Liver (tissue), 9 donors: ENCODE data around the gene CRAT. TPM values are rescaled to one million over a fixed set of nuclear protein-coding genes. Genes with fewer than 3 reads are reported as not detected.

ENCODE experiments used
- DNase-seq: peaks from one replicate; pipeline ENCODE4 v3.0.0-alpha.2; 2017; ENCODE audit warnings: low spot score
- H3K27ac ChIP-seq, 2 donors: one replicate each; pipeline ENCODE4 v1.7.0; 2013; ENCODE audit warnings: inconsistent platforms in 2 of 2, low read length in 2 of 2, control low read depth in 1 of 2, low read depth in 1 of 2, mild to moderate bottlenecking in 1 of 2
- H3K27me3 ChIP-seq, 4 donors: one replicate each; pipeline versions ENCODE4 v1.6.1 to v1.7.0; 2013; ENCODE audit warnings: low read length in 3 of 4, inconsistent platforms in 1 of 4, mild to moderate bottlenecking in 1 of 4, moderate library complexity in 1 of 4; ENCODE audit not compliant: control insufficient read depth in 4 of 4, insufficient read depth in 4 of 4
- H3K36me3 ChIP-seq, 4 donors: one replicate each; pipeline versions ENCODE4 v1.6.1 to v1.7.0; 2013; ENCODE audit warnings: low read length in 3 of 4, mild to moderate bottlenecking in 3 of 4, low read depth in 1 of 4, moderate library complexity in 1 of 4; ENCODE audit not compliant: control insufficient read depth in 4 of 4, insufficient read depth in 3 of 4
- H3K4me1 ChIP-seq, 4 donors: one replicate each; pipeline versions ENCODE4 v1.6.1 to v1.7.0; 2013; ENCODE audit warnings: low read length in 3 of 4, mild to moderate bottlenecking in 3 of 4, moderate library complexity in 1 of 4; ENCODE audit not compliant: control insufficient read depth in 4 of 4, insufficient read depth in 4 of 4
- H3K4me3 ChIP-seq, 3 donors: one replicate each; pipeline versions ENCODE4 v1.6.1 to v1.7.0; 2013; ENCODE audit warnings: low read length in 3 of 3, control low read depth in 1 of 3, low read depth in 1 of 3, mild to moderate bottlenecking in 1 of 3
- H3K9ac ChIP-seq, 2 donors: one replicate each; pipeline ENCODE4 v1.7.0; 2013; ENCODE audit warnings: low read length in 2 of 2, mild to moderate bottlenecking in 2 of 2, moderate library complexity in 2 of 2, control low read depth in 1 of 2, low read depth in 1 of 2
- H3K9me3 ChIP-seq, 4 donors: one replicate each; pipeline versions ENCODE4 v1.6.1 to v1.7.0; 2013; ENCODE audit warnings: low read length in 3 of 4; ENCODE audit not compliant: control insufficient read depth in 4 of 4
- CTCF ChIP-seq: fragments of 150-350 bp; IDR thresholded peaks from 2 replicates; pipeline ENCODE4 v1.5.1; 2017; ENCODE audit warnings: improper control_type of control experiment, low read depth, low read length; ENCODE audit not compliant: missing input control
- EGR1 ChIP-seq, 2 donors: IDR thresholded peaks; 2 replicates each; pipeline ENCODE4 v1.6.1; 2016 to 2018; ENCODE audit warnings: antibody characterized with exemption in 2 of 2, low read depth in 2 of 2
- FOXA1 ChIP-seq: IDR thresholded peaks from 2 replicates; pipeline ENCODE4 v1.6.1; 2016; ENCODE audit warnings: antibody characterized with exemption
- FOXA2 ChIP-seq: IDR thresholded peaks from 2 replicates; pipeline ENCODE4 v1.6.1; 2016; ENCODE audit warnings: antibody characterized with exemption
- GABPA ChIP-seq, 2 donors: IDR thresholded peaks in 1 of 2; conservative IDR thresholded peaks in 1 of 2; 2 replicates each; pipeline ENCODE4 v1.6.1; 2016; ENCODE audit warnings: antibody characterized with exemption in 2 of 2, mild to moderate bottlenecking in 1 of 2, moderate library complexity in 1 of 2
- HNF4A ChIP-seq, 2 donors: conservative IDR thresholded peaks; 2 replicates each; pipeline ENCODE4 v1.6.1; 2016; ENCODE audit warnings: antibody characterized with exemption in 2 of 2, mild to moderate bottlenecking in 2 of 2
- HNF4G ChIP-seq: IDR thresholded peaks from 2 replicates; pipeline ENCODE4 v1.6.1; 2016; ENCODE audit warnings: antibody characterized with exemption
- JUND ChIP-seq, 2 donors: IDR thresholded peaks; 2 replicates each; pipeline ENCODE4 v1.6.1; 2016; ENCODE audit warnings: antibody characterized with exemption in 2 of 2
- MAX ChIP-seq: IDR thresholded peaks from 2 replicates; pipeline ENCODE4 v1.6.1; 2016; ENCODE audit warnings: antibody characterized with exemption
- NR2F2 ChIP-seq: IDR thresholded peaks from 2 replicates; pipeline ENCODE4 v1.6.1; 2016; ENCODE audit warnings: antibody characterized with exemption
- RAD21 ChIP-seq, 2 donors: IDR thresholded peaks; 2 replicates each; pipeline ENCODE4 v1.6.1; 2016; ENCODE audit warnings: antibody characterized with exemption in 2 of 2, mild to moderate bottlenecking in 2 of 2
- RXRA ChIP-seq, 2 donors: IDR thresholded peaks; 2 replicates each; pipeline ENCODE4 v1.6.1; 2017 to 2018; ENCODE audit warnings: antibody characterized with exemption in 2 of 2, mild to moderate bottlenecking in 1 of 2
- SP1 ChIP-seq: IDR thresholded peaks from 2 replicates; pipeline ENCODE4 v1.6.1; 2018; ENCODE audit warnings: antibody characterized with exemption, mild to moderate bottlenecking
- TAF1 ChIP-seq: conservative IDR thresholded peaks from 2 replicates; pipeline ENCODE4 v1.6.1; 2016; ENCODE audit warnings: antibody characterized with exemption, mild to moderate bottlenecking
- YY1 ChIP-seq: IDR thresholded peaks from 2 replicates; pipeline ENCODE4 v1.6.1; 2016; ENCODE audit warnings: antibody characterized with exemption, mild to moderate bottlenecking
- WGBS: extraction: QIAGEN DNeasy Blood & Tissue Kit; methylation state at CpG from one replicate; pipeline ENCODE4 v1.1.7; 2013; 5-methylcytosine and 5-hydroxymethylcytosine counted together
- polyA plus RNA-seq, 2 donors: library from polyadenylated mRNA; stranded (reverse) in 1 of 2; unstranded in 1 of 2; fragments of 200-250 nt in 1 of 2; fragments of >200 nt in 1 of 2; fragmentation: Nextera tagmentation in 1 of 2; extraction: Ambion mirVana in 1 of 2; gene quantifications; one replicate each; pipeline versions ENCODE4 v1.2.1 to v1.2.3, GENCODE V29; 2013 to 2015
- total RNA-seq, 2 donors: library from RNA; depleted of rRNA; stranded (reverse); fragments of >200 nt; gene quantifications; one replicate each; pipeline ENCODE4 v1.2.3, GENCODE V29; 2014
- TF ChIP-seq, protein P1 (sequence below): IDR thresholded peaks from 2 replicates; pipeline ENCODE4 v1.6.1; 2016; ENCODE audit warnings: antibody characterized with exemption
- TF ChIP-seq, protein P2 (sequence below): IDR thresholded peaks from 2 replicates; pipeline ENCODE4 v1.6.1; 2016; ENCODE audit warnings: antibody characterized with exemption, mild to moderate bottlenecking
- donor health status: healthy.
- donor health status: healthy.
- donor health status: healthy.
- donor health status: healthy.
- donor health status: healthy.

Gene CRAT
- total and polyA plus RNA-seq, 4 donors, result 33.8 to 121 (median 89.1) TPM

DNA sequence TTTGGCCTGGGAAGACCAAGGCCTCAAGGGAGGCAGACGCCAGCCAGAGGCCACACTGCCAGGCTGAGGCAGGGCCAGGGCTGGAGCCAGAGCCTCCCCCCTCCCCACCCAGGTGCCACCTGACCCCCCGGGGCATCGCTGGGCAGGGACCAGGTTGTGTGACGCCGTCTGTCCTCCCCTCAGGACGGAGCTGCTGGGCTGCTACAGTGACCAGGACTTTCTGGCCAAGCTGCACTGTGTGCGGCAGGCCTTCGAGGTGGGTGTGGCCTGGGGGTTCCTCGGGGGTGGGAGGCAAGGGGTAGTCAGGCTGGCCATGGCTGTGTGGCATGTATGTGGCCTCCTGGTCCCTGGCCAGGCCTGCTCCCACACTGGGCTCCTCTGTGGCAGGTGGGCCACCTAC lies 47.5 kb downstream of the CRAT start:
- Histone ChIP-seq H3K27ac (peak overlapping the region in 1 of 2 donors; percentile 34), H3K27me3 (no peaks in the 10 kb centered on the region), H3K36me3 (peaks cover 0 to 20% (median 5%) of the 10 kb centered on the region in 4 donors), H3K4me1 (peaks cover 4 to 19% (median 11%) of the 10 kb centered on the region in 4 donors), H3K4me3 (no peak overlapping the region), H3K9ac (no peak overlapping the region), H3K9me3 (no peaks in the 10 kb centered on the region)
- TF ChIP-seq FOXA1 (no peak), GABPA (IDR thresholded peaks at IDR 0.05 in 1 of 2, conservative IDR thresholded peaks at IDR 0.05 in 1 of 2) (no peak), RAD21 (IDR thresholded peaks at IDR 0.05) (no peak), TAF1 (no peak), EGR1 (IDR thresholded peaks at IDR 0.05; ENCODE audit: low read depth in 2 of 2) (no peak), CTCF (no peak), YY1 (no peak), MAX (no peak), SP1 (no peak), FOXA2 (no peak), HNF4A (conservative IDR thresholded peaks at IDR 0.05) (no peak)
- TF ChIP-seq, protein P1, sequence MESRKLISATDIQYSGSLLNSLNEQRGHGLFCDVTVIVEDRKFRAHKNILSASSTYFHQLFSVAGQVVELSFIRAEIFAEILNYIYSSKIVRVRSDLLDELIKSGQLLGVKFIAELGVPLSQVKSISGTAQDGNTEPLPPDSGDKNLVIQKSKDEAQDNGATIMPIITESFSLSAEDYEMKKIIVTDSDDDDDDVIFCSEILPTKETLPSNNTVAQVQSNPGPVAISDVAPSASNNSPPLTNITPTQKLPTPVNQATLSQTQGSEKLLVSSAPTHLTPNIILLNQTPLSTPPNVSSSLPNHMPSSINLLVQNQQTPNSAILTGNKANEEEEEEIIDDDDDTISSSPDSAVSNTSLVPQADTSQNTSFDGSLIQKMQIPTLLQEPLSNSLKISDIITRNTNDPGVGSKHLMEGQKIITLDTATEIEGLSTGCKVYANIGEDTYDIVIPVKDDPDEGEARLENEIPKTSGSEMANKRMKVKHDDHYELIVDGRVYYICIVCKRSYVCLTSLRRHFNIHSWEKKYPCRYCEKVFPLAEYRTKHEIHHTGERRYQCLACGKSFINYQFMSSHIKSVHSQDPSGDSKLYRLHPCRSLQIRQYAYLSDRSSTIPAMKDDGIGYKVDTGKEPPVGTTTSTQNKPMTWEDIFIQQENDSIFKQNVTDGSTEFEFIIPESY, result no peak
- no peak for DNase-seq
- WGBS, result 93% methylated on average over 9 of the region's 9 CpGs

DNA sequence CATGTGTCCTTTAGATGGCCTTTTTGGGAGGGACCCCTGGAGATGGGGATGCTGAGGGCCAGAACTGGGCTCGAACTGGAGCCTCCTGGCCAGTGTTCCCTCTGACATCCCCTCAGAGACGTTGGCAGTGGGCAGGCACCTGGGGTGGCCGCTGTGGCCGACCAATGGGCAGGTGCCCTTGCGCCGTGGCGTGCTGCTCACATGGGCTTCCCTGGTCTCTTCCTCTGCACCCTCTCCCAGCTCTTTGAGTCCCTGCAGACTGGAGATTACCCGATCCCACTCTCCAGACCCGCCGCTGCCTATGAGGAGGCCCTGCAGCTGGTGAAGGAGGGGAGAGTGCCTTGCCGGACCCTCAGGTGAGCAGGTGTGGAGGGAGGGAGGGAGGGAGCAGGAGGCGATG lies 49.6 kb downstream of the CRAT start:
- TF ChIP-seq, protein P1, result no peak
- TF ChIP-seq FOXA2 (no peak), NR2F2 (no peak), HNF4G (no peak), YY1 (no peak), GABPA (IDR thresholded peaks at IDR 0.05 in 1 of 2, conservative IDR thresholded peaks at IDR 0.05 in 1 of 2) (no peak), RXRA (IDR thresholded peaks at IDR 0.05) (no peak), RAD21 (IDR thresholded peaks at IDR 0.05) (no peak), MAX (no peak), EGR1 (IDR thresholded peaks at IDR 0.05; ENCODE audit: low read depth in 2 of 2) (no peak), FOXA1 (no peak), JUND (IDR thresholded peaks at IDR 0.05) (no peak), TAF1 (no peak)
- TF ChIP-seq, protein P2, sequence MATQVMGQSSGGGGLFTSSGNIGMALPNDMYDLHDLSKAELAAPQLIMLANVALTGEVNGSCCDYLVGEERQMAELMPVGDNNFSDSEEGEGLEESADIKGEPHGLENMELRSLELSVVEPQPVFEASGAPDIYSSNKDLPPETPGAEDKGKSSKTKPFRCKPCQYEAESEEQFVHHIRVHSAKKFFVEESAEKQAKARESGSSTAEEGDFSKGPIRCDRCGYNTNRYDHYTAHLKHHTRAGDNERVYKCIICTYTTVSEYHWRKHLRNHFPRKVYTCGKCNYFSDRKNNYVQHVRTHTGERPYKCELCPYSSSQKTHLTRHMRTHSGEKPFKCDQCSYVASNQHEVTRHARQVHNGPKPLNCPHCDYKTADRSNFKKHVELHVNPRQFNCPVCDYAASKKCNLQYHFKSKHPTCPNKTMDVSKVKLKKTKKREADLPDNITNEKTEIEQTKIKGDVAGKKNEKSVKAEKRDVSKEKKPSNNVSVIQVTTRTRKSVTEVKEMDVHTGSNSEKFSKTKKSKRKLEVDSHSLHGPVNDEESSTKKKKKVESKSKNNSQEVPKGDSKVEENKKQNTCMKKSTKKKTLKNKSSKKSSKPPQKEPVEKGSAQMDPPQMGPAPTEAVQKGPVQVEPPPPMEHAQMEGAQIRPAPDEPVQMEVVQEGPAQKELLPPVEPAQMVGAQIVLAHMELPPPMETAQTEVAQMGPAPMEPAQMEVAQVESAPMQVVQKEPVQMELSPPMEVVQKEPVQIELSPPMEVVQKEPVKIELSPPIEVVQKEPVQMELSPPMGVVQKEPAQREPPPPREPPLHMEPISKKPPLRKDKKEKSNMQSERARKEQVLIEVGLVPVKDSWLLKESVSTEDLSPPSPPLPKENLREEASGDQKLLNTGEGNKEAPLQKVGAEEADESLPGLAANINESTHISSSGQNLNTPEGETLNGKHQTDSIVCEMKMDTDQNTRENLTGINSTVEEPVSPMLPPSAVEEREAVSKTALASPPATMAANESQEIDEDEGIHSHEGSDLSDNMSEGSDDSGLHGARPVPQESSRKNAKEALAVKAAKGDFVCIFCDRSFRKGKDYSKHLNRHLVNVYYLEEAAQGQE, result no peak
- WGBS, result 96% methylated on average over 12 of the region's 12 CpGs
- Histone ChIP-seq H3K9ac (no peak overlapping the region), H3K27me3 (no peaks in the 10 kb centered on the region), H3K36me3 (peaks cover 0 to 18% (median 6%) of the 10 kb centered on the region in 4 donors), H3K27ac (no peak overlapping the region), H3K4me3 (no peak overlapping the region), H3K4me1 (peaks cover 4 to 19% (median 11%) of the 10 kb centered on the region in 4 donors), H3K9me3 (no peaks in the 10 kb centered on the region)
- no peak for DNase-seq
